Sigmoid colon (tissue), 4 donors: ENCODE measurements around the gene ZNF672.

ENCODE experiments used
- CTCF ChIP-seq, 4 experiments: fragments of 450-650 bp in 3 of 4; fragments of 200-600 bp in 1 of 4; IDR thresholded peaks; one replicate each; pipeline ENCODE4 v1.5.1; 2016 to 2019; ENCODE audit warnings: antibody characterized with exemption in 4 of 4, mild to moderate bottlenecking in 3 of 4, moderate library complexity in 2 of 4
- EP300 ChIP-seq, 4 donors: sonication (generic); formaldehyde crosslinking; IDR thresholded peaks; one replicate each; pipeline ENCODE4 v1.6.1; 2017; ENCODE audit warnings: antibody characterized with exemption in 4 of 4
- POLR2A ChIP-seq, 2 donors: fragments of 450-650 bp; IDR thresholded peaks; one replicate each; pipeline ENCODE4 v1.6.1; 2016; ENCODE audit warnings: antibody characterized with exemption in 2 of 2, mild to moderate bottlenecking in 2 of 2, moderate library complexity in 2 of 2
- POLR2AphosphoS5 ChIP-seq, 4 donors: sonication (generic); formaldehyde crosslinking; IDR thresholded peaks; one replicate each; pipeline ENCODE4 v1.6.1; 2017; ENCODE audit warnings: antibody characterized with exemption in 4 of 4

GRCh38 chr1:248894837-248895236, 56.8 kb downstream of the ZNF672 start:
- TF ChIP-seq POLR2A (IDR thresholded peaks at IDR 0.05) (no peak), CTCF (IDR thresholded peaks at IDR 0.05) (no peak), EP300 (IDR thresholded peaks at IDR 0.05) (no peak), POLR2AphosphoS5 (IDR thresholded peaks at IDR 0.05) (no peak)
